Smooth muscle cell (in vitro differentiated cells): Measurements from ENCODE around the gene TPO. TPM values are rescaled to one million over a fixed set of nuclear protein-coding genes. Genes with fewer than 3 reads are reported as not detected.

ENCODE experiments used
- DNase-seq: peaks from one replicate; lab custom pipeline; 2025; ENCODE audit not compliant: unreplicated experiment; lab: John Stamatoyannopoulos, UW
- H2AFZ ChIP-seq: fragments of 200-600 bp; sonication (generic); 2 replicates; pipeline ENCODE4 v1.6.0; 2016; ENCODE audit warnings: antibody characterized with exemption, low read depth, mild to moderate bottlenecking
- H3F3A ChIP-seq: fragments of 200-600 bp; sonication (generic); 2 replicates; pipeline ENCODE4 v1.6.0; 2017; ENCODE audit warnings: antibody characterized with exemption, low read depth
- H3K27ac ChIP-seq: fragments of 200-600 bp; sonication (generic); 2 replicates; pipeline ENCODE4 v1.5.1; 2016; ENCODE audit warnings: low read depth, mild to moderate bottlenecking
- H3K27me3 ChIP-seq: fragments of 200-600 bp; sonication (generic); 2 replicates; pipeline ENCODE4 v1.6.1; 2016; ENCODE audit warnings: low read depth, mild to moderate bottlenecking
- H3K36me3 ChIP-seq: fragments of 200-600 bp; sonication (generic); 2 replicates; pipeline ENCODE4 v1.5.1; 2016; ENCODE audit warnings: low read depth
- H3K4me1 ChIP-seq: fragments of 200-600 bp; sonication (generic); 2 replicates; pipeline ENCODE4 v1.5.1; 2016; ENCODE audit warnings: low read depth
- H3K4me2 ChIP-seq: fragments of 200-600 bp; sonication (generic); 2 replicates; pipeline ENCODE4 v1.6.0; 2016; ENCODE audit warnings: mild to moderate bottlenecking
- H3K4me3 ChIP-seq: fragments of 200-600 bp; sonication (generic); 2 replicates; pipeline ENCODE4 v1.5.1; 2016; ENCODE audit warnings: mild to moderate bottlenecking
- H3K79me2 ChIP-seq: fragments of 200-600 bp; sonication (generic); 2 replicates; pipeline ENCODE4 v1.6.0; 2016; ENCODE audit warnings: low read depth, mild to moderate bottlenecking
- H3K9ac ChIP-seq: fragments of 200-600 bp; sonication (generic); 2 replicates; pipeline ENCODE4 v1.6.0; 2016; ENCODE audit warnings: low read depth
- H3K9me3 ChIP-seq: fragments of 200-600 bp; sonication (generic); replicated peaks from 2 replicates; pipeline ENCODE4 v1.5.1; 2016; ENCODE audit warnings: low read depth
- H4K20me1 ChIP-seq: fragments of 200-600 bp; sonication (generic); 2 replicates; pipeline ENCODE4 v1.6.0; 2016; ENCODE audit warnings: low read depth
- CTCF ChIP-seq: fragments of 200-600 bp; sonication (generic); IDR thresholded peaks from 2 replicates; pipeline ENCODE4 v1.5.1; 2017; ENCODE audit warnings: borderline replicate concordance, mild to moderate bottlenecking, antibody characterized with exemption; ENCODE audit not compliant: insufficient read depth, poor library complexity, severe bottlenecking
- WGBS: methylation state at CpG from one replicate; pipeline ENCODE4 v1.1.7; 2016; ENCODE audit warnings: low lambda C conversion rate; 5-methylcytosine and 5-hydroxymethylcytosine counted together
- polyA plus RNA-seq: library from polyadenylated mRNA; unstranded; fragments of >200 nt; fragmentation: Nextera tagmentation; extraction: Ambion mirVana; gene quantifications from 2 replicates; pipeline ENCODE4 v1.2.1, GENCODE V29; 2016
- total RNA-seq: library from RNA; depleted of rRNA; stranded (reverse); fragments of >200 nt; gene quantifications from 2 replicates; pipeline ENCODE4 v1.2.3, GENCODE V29; 2014

TPO gene
- total and polyA plus RNA-seq, 2 experiments from 2014 or later = not detected

GRCh38 chr2:1494906-1495305, 81.6 kb downstream of the TPO start:
- H3K79me2 ChIP-seq = no peaks in the 10 kb centered on the region
- H3K27ac ChIP-seq = no peak overlapping the region
- H4K20me1 ChIP-seq = no peaks in the 10 kb centered on the region
- no peaks in the 10 kb centered on the region for H3K27me3 ChIP-seq
- no peak overlapping the region for H3K4me3 ChIP-seq
- H2AFZ ChIP-seq = no peak overlapping the region
- 93% methylated on average over 9 of the region's 9 CpGs for WGBS
- no peak for DNase-seq
- no peaks in the 10 kb centered on the region for H3K9me3 ChIP-seq
- H3K9ac ChIP-seq = no peak overlapping the region
- no peak overlapping the region for H3K4me2 ChIP-seq
- no peaks in the 10 kb centered on the region for H3F3A ChIP-seq
- TF ChIP-seq CTCF = no peak
- H3K4me1 ChIP-seq = no peaks in the 10 kb centered on the region
- no peaks in the 10 kb centered on the region for H3K36me3 ChIP-seq

GRCh38 chr2:1495676-1496358, 82.6 kb downstream of the TPO start:
- no peak overlapping the region for H3K27ac ChIP-seq
- H3K9ac ChIP-seq = no peak overlapping the region
- H3K4me2 ChIP-seq = no peak overlapping the region
- no peak overlapping the region for H2AFZ ChIP-seq
- no peaks in the 10 kb centered on the region for H3K79me2 ChIP-seq
- no peak overlapping the region for H3K4me3 ChIP-seq
- no peaks in the 10 kb centered on the region for H3F3A ChIP-seq
- H3K36me3 ChIP-seq = no peaks in the 10 kb centered on the region
- H4K20me1 ChIP-seq = no peaks in the 10 kb centered on the region
- H3K9me3 ChIP-seq = no peaks in the 10 kb centered on the region
- WGBS = 82% methylated on average over 22 of the region's 22 CpGs
- no peak for TF ChIP-seq CTCF
- H3K4me1 ChIP-seq = no peaks in the 10 kb centered on the region
- no peak for DNase-seq
- no peaks in the 10 kb centered on the region for H3K27me3 ChIP-seq

- Histone ChIP-seq H2AFZ (no peak overlapping the region), H3K4me1 (no peaks in the 10 kb centered on the region), H3F3A (no peaks in the 10 kb centered on the region), H3K4me3 (no peak overlapping the region), H3K27me3 (no peaks in the 10 kb centered on the region), H4K20me1 (no peaks in the 10 kb centered on the region), H3K79me2 (no peaks in the 10 kb centered on the region), H3K36me3 (no peaks in the 10 kb centered on the region), H3K9me3 (no peaks in the 10 kb centered on the region), H3K27ac (no peak overlapping the region), H3K9ac (no peak overlapping the region), H3K4me2 (no peak overlapping the region)
- DNase-seq = no peak
- WGBS = 86% methylated on average over 19 of the region's 19 CpGs
- no peak for TF ChIP-seq CTCF
Measured at GRCh38 chr2:1496359-1496821, 83.1 kb downstream of the TPO start.

- Histone ChIP-seq H3K4me3 (no peak overlapping the region), H3F3A (no peaks in the 10 kb centered on the region), H3K79me2 (no peaks in the 10 kb centered on the region), H3K27me3 (no peaks in the 10 kb centered on the region), H3K4me2 (no peak overlapping the region), H3K27ac (no peak overlapping the region), H3K9me3 (no peaks in the 10 kb centered on the region), H4K20me1 (no peaks in the 10 kb centered on the region), H3K36me3 (no peaks in the 10 kb centered on the region), H3K4me1 (no peaks in the 10 kb centered on the region), H2AFZ (no peak overlapping the region), H3K9ac (no peak overlapping the region)
- WGBS = 89% methylated on average over 13 of the region's 13 CpGs
- no peak for DNase-seq
- no peak for TF ChIP-seq CTCF
Measured at GRCh38 chr2:1497122-1497611, 83.9 kb downstream of the TPO start.
